ENCODE data around the gene PGRMC2. TPM values are rescaled to one million over a fixed set of nuclear protein-coding genes. Genes with fewer than 3 reads are reported as not detected.

The PGRMC2 gene
- total and polyA plus RNA-seq, 2 of the 8 experiments (the other 6 are each of a cell fraction or from before 2014, with no cell fraction given): 9.5 to 85.3 TPM

DNA sequence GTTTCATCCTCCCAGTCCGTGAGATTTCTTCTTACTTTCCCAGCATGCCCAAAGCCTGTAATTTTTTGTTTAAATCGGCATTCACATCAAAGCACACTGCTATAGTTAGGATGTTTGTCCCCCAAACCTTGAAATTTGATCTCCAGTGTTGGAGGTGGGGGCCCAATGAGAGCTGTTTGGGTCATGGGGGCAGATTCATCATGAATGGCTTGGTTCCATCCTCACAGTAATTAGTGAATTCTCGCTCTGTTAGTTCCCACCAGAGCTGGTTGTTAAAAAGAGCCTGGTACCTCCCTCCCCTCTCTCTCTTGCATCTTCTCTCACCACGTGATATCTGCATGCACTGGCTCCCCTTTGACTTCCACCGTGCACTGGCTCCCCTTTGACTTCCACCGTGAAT is 40.5 kb upstream of the PGRMC2 start (continued):
- no peak for TF ChIP-seq RNF2 (IDR thresholded peaks at IDR 0.05; ENCODE audit: borderline replicate concordance, low read depth, low read length, missing control alignments, poor library complexity, severe bottlenecking)
- TF ChIP-seq MAFK (IDR thresholded peaks at IDR 0.05; ENCODE audit: low read depth, low read length): no peak
- no peak for TF ChIP-seq CREB1 (IDR thresholded peaks at IDR 0.05)
- no peak for TF ChIP-seq HDAC2 (IDR thresholded peaks at IDR 0.05; ENCODE audit: borderline replicate concordance in 1 of 2, low read depth in 2 of 2, low read length in 2 of 2)
- TF ChIP-seq TEAD4 (IDR thresholded peaks at IDR 0.05; ENCODE audit: low read depth, low read length): no peak
